HAP-1 (cell line): ENCODE results near the gene SMU1.

Experiments used
- DNase-seq, 2 experiments: peaks; one replicate each; pipeline ENCODE4 v3.0.0-alpha.2; 2016 to 2020; ENCODE audit warnings: low spot score in 2 of 2
- H3K27me3 ChIP-seq: fragments of 250-450 bp; sonication (Bioruptor Pico); 2 replicates; pipeline ENCODE4 v1.5.1; 2020; ENCODE audit warnings: low read depth, mild to moderate bottlenecking, moderate library complexity
- H3K36me3 ChIP-seq: fragments of 250-450 bp; sonication (Bioruptor Pico); replicated peaks from 2 replicates; pipeline ENCODE4 v1.5.1; 2020; ENCODE audit warnings: mild to moderate bottlenecking
- H3K4me1 ChIP-seq: fragments of 250-450 bp; sonication (Bioruptor Pico); 2 replicates; pipeline ENCODE4 v1.5.1; 2020; ENCODE audit warnings: mild to moderate bottlenecking
- H3K4me3 ChIP-seq: fragments of 250-450 bp; sonication (Bioruptor Pico); 2 replicates; pipeline ENCODE4 v1.5.1; 2020; ENCODE audit warnings: mild to moderate bottlenecking, moderate library complexity
- H3K9me3 ChIP-seq: fragments of 250-450 bp; sonication (Bioruptor Pico); 2 replicates; pipeline ENCODE4 v1.5.1; 2020; ENCODE audit warnings: mild to moderate bottlenecking, moderate library complexity
- in situ Hi-C: fragments of 300-500 bp; cut with MboI; formaldehyde crosslinking; loops from 3 replicates; pipeline ENCODE4 v1.14.3; 2020; ENCODE audit warnings: low sequenced_read_pairs, inconsistent platforms, mixed read lengths

The SMU1 gene

DNA sequence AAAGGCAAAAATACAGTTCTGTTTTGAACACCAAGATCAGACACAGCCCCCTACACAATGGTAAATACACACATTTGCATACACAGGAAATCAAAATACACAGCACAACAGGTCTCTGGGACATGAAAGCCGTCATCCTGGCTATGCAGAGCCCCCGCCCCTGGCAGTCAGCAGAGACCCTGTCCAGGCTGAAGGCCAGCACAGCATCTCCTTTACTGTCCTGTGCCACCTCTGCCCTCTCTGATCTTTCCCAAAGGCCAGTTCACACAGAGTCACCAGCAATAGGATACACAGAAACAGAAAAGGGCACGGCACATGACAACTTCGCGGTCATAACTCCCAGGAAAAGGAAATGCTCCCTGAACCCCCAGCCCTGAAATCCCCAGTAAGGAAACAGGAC is 34.2 kb upstream of the SMU1 start:
- H3K4me3 ChIP-seq: no peak overlapping the region
- no peaks in the 10 kb centered on the region for H3K4me1 ChIP-seq
- H3K36me3 ChIP-seq: 0 out of 2 replicates have a peak, but pooled peaks cover 4% of the 10 kb centered on the region
- DNase-seq: no peak
- no peaks in the 10 kb centered on the region for H3K27me3 ChIP-seq
- in situ Hi-C loops: no loop called here
- H3K9me3 ChIP-seq: no peaks in the 10 kb centered on the region

DNA sequence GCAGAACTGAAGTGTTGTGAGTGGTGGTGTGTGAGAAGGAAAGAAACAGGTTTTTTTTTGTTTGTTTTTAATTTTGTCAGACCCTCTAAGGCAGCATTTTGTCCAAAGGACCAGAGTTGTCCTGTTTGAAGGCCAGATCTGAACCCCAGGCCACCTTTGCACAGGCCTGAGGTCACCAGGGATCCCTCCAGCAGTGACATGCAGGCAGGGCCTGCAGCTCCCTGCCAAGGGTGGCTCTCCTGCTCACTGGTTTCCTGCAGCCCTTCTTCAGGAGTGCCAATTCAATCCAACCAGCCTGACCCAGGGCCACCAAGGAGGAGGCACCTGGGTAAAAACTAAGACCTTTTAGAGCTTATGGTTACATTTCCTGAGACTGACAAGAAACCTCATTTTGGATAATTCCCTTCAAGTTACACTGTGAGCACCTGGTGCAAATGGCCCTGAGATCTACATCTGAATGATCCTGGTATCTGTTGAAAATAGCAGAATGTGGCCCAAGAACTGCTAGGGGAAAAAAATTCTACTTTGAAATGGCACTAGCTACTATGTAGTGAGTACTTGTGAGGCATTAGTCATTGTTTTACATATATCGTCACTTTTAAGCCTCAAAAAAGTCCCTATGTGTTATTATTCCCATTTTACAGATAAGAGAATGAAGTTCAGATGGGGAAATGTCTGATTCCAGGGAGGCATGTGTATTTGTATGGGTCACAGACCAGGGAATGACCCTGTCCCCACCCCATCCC is 33.5 kb upstream of the SMU1 start:
- no peaks in the 10 kb centered on the region for H3K4me1 ChIP-seq

DNA sequence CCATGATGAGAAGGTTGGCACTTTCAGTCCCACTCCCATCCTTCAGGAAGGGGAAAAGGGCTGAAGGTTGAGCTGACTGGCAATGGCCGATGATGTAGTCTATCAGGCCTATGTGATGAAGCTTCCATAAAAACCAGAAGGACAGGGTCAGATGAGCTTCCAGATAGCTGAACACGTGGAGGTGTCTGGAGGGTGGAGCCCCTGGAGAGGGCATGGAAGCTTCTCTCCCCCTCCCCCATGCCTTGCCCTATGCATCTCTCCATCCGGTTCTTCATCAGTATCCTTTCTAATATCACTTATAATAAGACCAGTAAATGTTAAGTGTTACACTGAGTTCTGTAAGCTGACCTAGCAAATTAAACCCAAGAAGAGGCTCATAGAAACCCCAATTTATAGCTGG is 32.6 kb upstream of the SMU1 start:
- Histone ChIP-seq H3K27me3 (no peaks in the 10 kb centered on the region), H3K4me1 (no peaks in the 10 kb centered on the region), H3K4me3 (no peak overlapping the region), H3K9me3 (no peaks in the 10 kb centered on the region), H3K36me3 (0 out of 2 replicates have a peak, but pooled peaks cover 4% of the 10 kb centered on the region)
- no peak for DNase-seq
- in situ Hi-C loops: no loop called here

More for the DNA sequence above, 33.5 kb upstream of the SMU1 start:
- no peak for DNase-seq
- H3K27me3 ChIP-seq: no peaks in the 10 kb centered on the region
- no peaks in the 10 kb centered on the region for H3K9me3 ChIP-seq
- in situ Hi-C loops: no loop called here
- no peak overlapping the region for H3K4me3 ChIP-seq
- 0 out of 2 replicates have a peak, but pooled peaks cover 4% of the 10 kb centered on the region for H3K36me3 ChIP-seq

DNA sequence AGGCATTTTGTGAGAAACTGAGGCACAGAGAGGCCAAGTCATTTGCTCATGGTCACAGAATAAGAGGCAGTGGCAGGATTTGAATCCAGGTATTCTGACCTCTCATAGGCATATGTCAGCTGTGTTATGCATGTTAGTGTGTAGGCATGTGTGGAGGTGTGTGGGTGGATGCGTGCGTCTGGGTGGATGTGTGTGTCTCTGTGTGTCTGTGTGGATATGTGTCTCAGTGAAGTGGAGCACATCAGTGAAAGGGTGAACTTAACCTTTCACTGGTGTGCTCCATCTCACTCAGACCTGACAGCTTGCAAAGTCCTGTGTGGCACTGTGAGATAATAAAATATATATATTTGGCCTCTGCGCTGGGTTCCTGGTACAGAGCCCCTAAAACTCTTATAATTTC is 32.0 kb upstream of the SMU1 start:
- Histone ChIP-seq H3K4me3 (no peak overlapping the region), H3K27me3 (no peaks in the 10 kb centered on the region), H3K4me1 (no peaks in the 10 kb centered on the region), H3K36me3 (0 out of 2 replicates have a peak, but pooled peaks cover 4% of the 10 kb centered on the region), H3K9me3 (no peaks in the 10 kb centered on the region)
- no peak for DNase-seq
- in situ Hi-C loops: no loop called here

DNA sequence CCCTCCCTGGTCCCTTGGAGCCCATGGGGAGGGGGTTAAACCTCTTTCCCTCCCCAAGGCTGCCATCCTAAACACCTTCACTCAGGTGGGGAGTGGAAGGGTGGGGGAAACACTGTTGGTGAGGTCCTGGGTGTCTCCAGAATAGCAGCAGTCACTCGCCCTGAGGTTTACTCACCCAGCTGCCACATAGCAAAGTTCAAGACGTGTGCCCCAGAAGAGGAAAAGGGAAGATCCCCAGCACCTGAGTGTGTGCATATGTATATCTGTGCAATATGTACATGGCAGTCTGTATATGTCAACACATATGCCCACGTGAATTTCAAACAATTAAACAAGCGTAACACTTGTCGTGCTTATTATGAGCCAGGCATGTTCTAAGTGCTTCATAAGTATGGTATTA is 31.3 kb upstream of the SMU1 start:
- Histone ChIP-seq H3K36me3 (no peaks in the 10 kb centered on the region), H3K27me3 (no peaks in the 10 kb centered on the region), H3K9me3 (no peaks in the 10 kb centered on the region), H3K4me1 (no peaks in the 10 kb centered on the region), H3K4me3 (no peak overlapping the region)
- in situ Hi-C loops: no loop called here
- DNase-seq: no peak

DNA sequence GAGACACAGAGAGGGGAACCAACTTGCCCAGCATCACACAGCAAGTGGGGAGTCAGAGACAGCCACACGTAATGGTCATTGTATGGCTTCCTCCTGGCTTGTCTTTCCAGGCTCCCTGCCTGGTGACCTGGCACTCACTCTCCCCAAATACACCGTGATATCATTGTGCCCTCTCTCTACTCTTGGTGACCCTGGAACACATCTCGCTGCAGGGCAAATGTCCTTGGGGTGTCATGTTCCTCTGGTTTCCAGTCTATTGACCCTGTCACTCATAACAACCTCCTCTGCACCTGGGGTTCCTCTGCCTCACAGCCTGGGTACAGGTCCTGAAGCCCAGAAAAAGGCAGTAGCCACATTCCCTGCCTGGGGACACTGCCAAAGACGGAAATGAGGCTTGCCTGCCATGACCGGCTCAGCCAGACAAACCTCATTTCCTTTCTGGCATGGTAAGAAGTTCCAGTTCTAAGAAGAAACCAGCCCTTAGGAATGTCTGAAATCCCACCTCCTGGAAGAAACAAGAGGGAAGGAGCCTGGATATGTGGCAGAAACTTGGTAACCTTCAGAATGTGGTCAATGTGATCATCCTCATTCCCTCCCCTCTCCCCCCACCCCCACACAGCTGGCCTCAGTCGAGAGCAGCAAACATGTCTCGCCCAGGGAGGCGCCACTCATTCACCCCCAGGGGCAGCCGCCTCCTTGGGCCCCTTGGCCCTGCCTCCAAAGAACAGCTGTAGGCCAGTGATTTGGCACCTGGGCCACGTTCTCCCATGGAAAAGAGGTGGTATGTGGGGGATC is 30.6 kb upstream of the SMU1 start:
- Histone ChIP-seq H3K36me3 (no peaks in the 10 kb centered on the region), H3K9me3 (no peaks in the 10 kb centered on the region), H3K27me3 (no peaks in the 10 kb centered on the region), H3K4me1 (no peaks in the 10 kb centered on the region), H3K4me3 (no peak overlapping the region)
- no peak for DNase-seq
- in situ Hi-C loops: no loop called here

DNA sequence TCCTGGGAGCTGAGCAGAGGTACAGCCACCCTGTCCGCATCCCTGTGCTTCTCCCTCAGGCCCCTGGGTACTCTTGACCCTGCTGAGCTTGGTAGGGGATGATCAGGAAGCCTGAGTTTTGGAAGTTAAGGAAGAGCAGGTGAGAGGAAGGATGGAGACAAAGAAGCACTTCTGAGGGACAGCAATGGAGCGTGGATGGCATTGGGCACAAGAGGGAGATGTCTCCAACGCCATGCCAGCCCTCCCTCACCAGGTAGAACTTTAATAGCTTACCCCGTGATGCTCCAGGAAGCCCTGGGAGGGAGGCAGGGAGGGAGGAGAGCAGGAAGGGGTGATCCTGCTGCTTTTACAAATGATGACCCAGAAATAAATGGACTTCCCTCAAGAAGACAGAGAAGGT is 29.9 kb upstream of the SMU1 start:
- DNase-seq: no peak
- in situ Hi-C loops: no loop called here
- no peaks in the 10 kb centered on the region for H3K36me3 ChIP-seq
- no peaks in the 10 kb centered on the region for H3K27me3 ChIP-seq
- no peaks in the 10 kb centered on the region for H3K9me3 ChIP-seq
- H3K4me3 ChIP-seq: no peak overlapping the region
- H3K4me1 ChIP-seq: no peaks in the 10 kb centered on the region

DNA sequence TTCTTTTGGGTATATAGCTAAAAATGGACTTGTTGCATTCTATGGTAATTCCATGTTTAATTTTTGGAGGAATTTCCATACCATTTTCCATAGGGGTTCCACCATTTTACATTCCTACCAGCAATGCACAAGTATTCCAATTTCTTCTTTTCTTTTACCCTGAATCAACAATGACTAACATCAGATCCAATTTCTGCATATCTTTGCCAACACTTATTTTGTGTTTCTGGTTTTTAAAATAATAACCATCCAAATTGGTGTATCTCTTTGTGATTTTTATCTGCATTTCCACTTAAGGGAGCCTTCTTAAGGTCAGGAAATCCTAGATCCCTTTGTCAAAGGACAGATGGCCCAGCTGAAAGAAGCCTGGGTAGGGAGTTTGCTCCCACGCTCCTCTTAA is 29.5 kb upstream of the SMU1 start:
- no peaks in the 10 kb centered on the region for H3K4me1 ChIP-seq
- in situ Hi-C loops: no loop called here

DNA sequence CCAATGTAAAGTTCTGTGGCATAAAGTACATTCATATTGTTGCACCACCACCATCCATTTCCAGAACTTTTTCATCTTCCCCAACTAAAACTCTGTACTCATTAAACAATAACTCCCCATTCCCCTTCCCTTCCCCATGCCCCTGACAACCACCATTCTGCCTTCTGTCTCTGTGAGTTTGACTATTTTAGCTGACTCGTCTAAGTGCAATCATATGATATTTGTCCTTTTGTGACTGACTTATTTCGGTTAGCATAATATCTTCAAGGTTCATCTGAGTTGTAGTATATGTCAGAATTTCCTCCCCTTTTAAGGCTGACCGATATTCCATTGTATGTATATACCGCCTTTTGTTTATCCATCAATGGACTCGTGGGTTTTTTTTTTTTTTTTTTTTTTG is 29.0 kb upstream of the SMU1 start:
- no peaks in the 10 kb centered on the region for H3K9me3 ChIP-seq
- H3K4me1 ChIP-seq: no peaks in the 10 kb centered on the region
- in situ Hi-C loops: no loop called here
- no peaks in the 10 kb centered on the region for H3K27me3 ChIP-seq
- DNase-seq: no peak
- no peaks in the 10 kb centered on the region for H3K36me3 ChIP-seq
- no peak overlapping the region for H3K4me3 ChIP-seq

More for the DNA sequence above, 29.5 kb upstream of the SMU1 start:
- Histone ChIP-seq H3K36me3 (no peaks in the 10 kb centered on the region), H3K27me3 (no peaks in the 10 kb centered on the region), H3K9me3 (no peaks in the 10 kb centered on the region), H3K4me3 (no peak overlapping the region)
- DNase-seq: no peak

DNA sequence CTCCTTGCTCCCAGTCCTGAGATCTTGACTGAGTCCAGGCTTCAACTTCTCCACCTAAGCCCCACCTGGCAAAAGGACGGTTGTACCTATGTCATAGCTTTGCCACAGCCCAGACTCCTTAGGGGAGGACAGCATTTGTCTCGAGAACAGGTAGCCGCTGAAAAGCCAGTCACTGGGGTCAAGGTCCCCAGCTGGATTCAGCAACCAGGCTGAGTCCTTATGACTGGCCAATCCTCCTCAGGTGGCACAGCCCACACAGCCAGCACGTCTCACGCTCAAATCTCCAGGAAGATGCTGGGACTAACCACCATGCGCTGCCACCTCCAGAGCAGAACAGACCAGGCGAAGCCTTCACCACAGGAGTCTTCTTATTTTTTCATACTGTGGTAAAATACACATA is 27.9 kb upstream of the SMU1 start:
- Histone ChIP-seq H3K4me1 (no peaks in the 10 kb centered on the region), H3K27me3 (no peaks in the 10 kb centered on the region), H3K9me3 (no peaks in the 10 kb centered on the region), H3K36me3 (no peaks in the 10 kb centered on the region), H3K4me3 (no peak overlapping the region)
- DNase-seq: no peak
- in situ Hi-C loops: no loop called here

DNA sequence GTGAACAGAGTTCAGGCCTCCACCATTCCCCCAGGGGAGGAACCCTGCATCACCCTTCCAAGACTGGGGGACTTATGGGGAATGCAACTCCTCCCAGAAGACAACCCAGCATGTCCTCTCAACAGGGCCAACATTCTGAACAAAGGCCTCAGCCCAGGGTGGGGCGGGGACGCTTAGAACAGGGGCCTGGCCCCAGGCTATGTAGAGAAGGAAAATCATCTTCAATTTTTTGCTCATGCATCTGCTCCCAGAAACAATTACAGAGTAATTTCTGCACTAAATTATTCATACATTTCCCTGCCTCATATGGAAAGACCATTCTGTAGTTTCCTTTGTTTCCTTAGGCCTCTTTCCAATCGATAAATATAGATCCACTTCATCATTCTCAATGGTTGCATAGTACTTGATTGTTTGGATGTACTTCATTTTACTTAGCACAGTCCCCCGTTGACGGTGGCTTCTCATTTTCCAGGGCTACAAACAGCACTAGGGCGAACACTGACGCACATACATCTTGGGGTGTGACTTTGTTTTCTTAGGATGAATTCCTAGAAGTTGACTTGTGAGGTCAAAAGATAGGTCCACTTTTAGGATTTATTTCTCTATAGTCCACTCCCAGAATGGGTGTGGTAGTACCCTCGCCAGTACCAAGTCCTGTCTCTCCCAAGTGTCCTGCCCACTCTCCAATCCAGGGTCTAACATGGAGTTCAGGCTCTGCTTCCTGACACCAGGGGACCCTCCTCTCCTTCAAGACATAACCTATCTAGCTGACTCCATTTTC is 27.2 kb upstream of the SMU1 start:
- no peak for DNase-seq
- H3K4me3 ChIP-seq: no peak overlapping the region
- in situ Hi-C loops: no loop called here

DNA sequence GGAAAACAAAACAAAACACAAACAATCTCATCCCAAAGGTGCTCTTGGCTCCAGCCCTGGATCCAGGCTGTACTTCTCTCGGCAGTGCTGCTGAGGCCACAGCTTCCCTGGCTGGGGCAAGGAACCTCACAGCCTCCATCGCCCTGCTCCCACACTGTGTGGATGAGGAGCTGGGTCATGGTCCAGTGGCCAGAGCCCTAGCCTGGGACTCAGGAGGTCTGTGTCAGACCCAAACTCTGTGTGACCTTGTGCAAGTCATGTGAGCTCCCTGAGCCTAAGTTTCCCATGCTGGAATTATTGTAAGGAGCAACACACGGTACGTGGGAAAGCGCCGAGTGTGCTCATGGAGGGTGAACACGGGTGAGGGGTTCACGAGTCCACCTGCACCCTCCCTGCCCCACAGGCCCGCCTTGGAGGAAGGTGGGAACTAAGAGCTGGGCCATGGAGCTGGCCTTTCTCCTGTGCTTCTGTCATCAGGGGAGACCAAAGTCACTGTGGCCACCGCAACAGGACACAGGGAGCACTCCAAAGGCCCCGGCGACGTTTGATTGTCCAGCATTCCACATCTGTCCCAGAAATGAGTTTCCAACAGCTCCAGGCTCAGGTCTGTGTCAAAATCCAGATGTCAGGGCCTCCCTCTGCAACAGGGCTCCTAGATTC is 26.2 kb upstream of the SMU1 start:
- H3K27me3 ChIP-seq: no peaks in the 10 kb centered on the region
- no peak for DNase-seq
- no peaks in the 10 kb centered on the region for H3K36me3 ChIP-seq
- in situ Hi-C loops: no loop called here
- H3K4me1 ChIP-seq: no peaks in the 10 kb centered on the region
- no peaks in the 10 kb centered on the region for H3K9me3 ChIP-seq
- H3K4me3 ChIP-seq: no peak overlapping the region

More for the DNA sequence above, 27.2 kb upstream of the SMU1 start:
- H3K9me3 ChIP-seq: no peaks in the 10 kb centered on the region
- no peaks in the 10 kb centered on the region for H3K27me3 ChIP-seq
- H3K36me3 ChIP-seq: no peaks in the 10 kb centered on the region
- H3K4me1 ChIP-seq: no peaks in the 10 kb centered on the region

DNA sequence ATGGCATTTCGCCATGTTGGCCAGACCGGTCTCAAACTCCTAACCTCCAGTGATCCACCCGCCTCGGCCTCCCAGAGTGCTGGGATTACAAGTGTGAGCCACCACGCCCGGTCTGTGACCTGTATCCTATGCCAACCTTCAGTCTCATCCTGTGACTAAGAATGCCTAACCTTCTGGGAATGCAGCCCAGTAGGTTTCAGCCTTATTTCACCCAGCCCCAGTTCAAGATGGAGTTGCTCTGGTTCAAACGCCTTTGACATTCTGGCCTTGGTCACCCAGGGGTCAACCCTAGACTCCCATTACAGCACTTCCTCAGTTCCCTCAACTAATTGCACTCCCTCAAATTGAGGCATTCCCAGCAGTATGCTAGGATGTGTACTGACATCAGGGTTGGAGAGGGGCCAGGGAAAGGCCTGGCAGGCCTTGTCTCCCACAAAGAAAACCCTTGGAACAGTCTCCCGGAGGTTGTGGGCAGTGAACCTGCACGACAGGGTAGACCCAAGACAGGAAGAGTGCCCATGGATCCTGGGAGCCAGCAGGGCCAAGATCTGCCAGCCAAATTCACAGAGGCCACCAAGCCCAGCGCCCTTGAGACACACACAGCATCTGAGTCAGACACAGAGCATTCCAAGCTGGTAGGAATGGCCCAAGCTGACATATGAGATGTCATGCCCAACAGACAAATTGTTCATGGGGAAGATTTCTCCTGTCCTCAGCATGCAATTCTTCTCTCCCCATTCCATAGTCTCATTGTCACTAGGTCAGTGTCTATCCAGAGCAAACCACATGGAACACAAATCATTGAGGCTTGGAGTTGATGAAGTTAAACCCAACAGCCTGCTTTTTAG is 24.9 kb upstream of the SMU1 start:
- H3K4me3 ChIP-seq: no peak overlapping the region
- no peaks in the 10 kb centered on the region for H3K4me1 ChIP-seq
- no peak for DNase-seq
- in situ Hi-C loops: no loop called here
- no peaks in the 10 kb centered on the region for H3K36me3 ChIP-seq
- no peaks in the 10 kb centered on the region for H3K27me3 ChIP-seq
- no peaks in the 10 kb centered on the region for H3K9me3 ChIP-seq
